GM19239 (cell line): Measurements from ENCODE around the gene C1QL1.

Experiments
- DNase-seq: peaks from one replicate; pipeline ENCODE4 v3.0.0; 2011; ENCODE audit warnings: low spot score; ENCODE audit not compliant: insufficient read length
- FAIRE-seq: peaks from 2 replicates; lab custom pipeline; 2011; peaks lifted over from hg19 to GRCh38; lab: Jason Lieb, UNC

C1QL1 gene

GRCh38 chr17:44968225-44969143, at the start of gene C1QL1:
Gene C1QL1, minus strand, starts transcription at chr17:44968303. Its CDS starts 255 bp downstream, at chr17:44968048.
- DNase-seq (peak; percentile 100), FAIRE-seq (peak; percentile 64)

DNA sequence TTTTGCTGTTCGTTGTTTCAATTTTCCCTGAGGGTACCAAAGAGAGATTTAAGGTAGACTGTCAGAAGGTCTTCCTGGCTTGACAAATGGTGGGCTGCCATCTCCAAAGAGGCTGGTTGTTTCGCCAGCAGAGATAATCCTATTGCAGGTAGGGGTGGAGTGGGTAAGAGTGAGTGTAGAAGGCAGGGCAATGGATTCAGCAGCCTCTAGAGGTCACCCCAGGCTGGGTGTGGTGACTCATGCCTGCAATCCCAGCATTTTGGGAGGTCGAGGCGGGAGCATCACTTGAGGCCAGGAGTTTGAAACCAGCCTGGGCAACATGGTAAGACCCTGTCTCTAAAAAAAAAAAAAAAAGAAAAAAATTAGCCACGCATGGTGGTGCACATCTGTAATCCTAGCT, 48.7 kb upstream of the C1QL1 start:
- DNase-seq (no peak), FAIRE-seq (no peak)

GRCh38 chr17:45016237-45016636, 48.1 kb upstream of the C1QL1 start:
- DNase-seq (no peak), FAIRE-seq (no peak)

DNA sequence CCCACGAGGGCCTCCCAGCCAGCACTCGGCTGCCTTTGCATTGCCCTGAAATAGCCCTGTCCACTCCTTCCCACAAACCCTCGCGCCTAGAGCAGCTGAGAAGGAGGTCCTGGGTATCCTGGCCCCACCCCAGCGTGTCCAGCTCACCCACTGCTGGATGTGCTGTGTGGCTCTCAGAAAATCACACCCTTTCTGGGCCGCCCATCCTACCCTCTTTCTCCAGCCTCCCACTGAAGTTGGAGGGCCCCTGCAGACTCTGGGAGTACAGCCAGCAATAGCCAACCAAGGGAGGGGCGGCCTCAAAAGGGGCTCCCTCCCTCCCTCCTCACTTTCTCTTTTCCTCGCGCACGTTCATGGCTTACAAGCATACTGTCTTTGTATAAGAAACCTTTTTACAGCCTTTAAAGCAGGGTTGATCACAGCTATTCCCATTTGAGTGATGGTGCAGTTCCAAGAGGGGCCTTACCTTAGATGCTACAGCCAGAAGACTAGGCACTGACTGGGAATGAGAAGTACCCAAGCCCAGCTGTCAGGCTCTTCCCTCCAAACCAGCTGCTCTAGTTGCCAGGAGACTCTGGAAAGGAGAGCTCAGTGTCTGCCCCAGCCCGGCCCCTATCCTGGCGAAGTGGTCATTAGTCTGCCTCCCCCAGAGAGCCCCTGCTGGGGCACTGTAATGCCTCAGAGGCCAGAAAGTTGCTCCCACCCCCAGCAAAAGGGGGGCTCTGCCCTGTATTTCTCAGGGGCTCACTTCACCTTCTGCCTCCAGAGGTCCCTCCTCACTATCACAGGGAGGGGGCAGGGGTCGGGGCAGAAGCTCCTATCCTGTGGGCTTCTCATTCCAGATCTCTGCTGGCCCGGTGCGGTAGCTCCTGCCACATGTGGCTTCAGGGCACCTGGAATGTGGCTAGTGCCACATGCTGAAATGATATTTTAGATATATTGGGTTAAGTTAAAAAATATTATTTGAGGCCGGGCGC, 45.2 kb upstream of the C1QL1 start:
- FAIRE-seq = no peak

DNA sequence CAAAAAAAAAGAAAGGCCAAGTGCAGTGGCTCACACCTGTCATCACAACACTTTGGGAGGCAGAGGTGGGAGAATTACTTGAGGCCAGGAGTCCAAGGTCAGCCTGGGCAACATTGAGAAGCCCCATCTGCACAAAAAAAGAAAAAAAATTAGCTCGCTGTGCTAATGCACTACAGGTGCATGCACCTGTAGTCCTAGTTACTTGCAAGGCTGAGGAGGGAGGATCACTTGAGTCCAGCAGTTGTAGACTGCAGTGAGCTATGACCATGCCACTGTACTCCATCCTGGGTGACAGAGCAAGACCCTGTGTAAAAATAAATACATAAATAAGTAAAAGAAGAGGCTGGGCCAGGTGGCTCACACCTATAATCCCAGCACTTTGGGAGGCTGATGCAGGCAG, 43.7 kb upstream of the C1QL1 start:
- FAIRE-seq (no peak), DNase-seq (no peak)

More for the DNA sequence above, 45.2 kb upstream of the C1QL1 start:
- DNase-seq = no peak

- FAIRE-seq (no peak), DNase-seq (no peak)
Observed at GRCh38 chr17:45009676-45010467, 41.8 kb upstream of the C1QL1 start.

DNA sequence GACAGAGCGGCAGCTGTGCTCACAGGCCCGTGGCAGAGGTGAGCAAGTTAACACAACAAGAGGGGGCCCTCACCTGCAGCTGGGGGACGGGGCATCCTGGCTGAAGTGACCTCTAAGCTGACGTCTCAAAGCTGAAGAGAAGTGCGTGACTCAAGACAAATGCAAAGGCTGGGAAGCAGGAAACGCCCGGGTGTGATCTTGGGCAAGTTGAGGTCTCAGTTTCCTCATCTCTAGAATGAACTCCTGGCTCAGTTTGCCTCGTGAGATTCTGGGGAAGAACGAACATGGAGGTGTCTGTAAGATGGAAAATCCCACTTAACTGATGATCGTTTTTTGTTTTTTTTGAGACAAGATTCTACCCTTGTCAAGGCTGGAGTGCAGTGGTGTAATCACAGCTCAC, 40.1 kb upstream of the C1QL1 start:
- DNase-seq = no peak
- no peak for FAIRE-seq

- FAIRE-seq (no peak), DNase-seq (no peak)
Observed at GRCh38 chr17:45006927-45007461, 38.9 kb upstream of the C1QL1 start.

- no peak for FAIRE-seq
Observed at GRCh38 chr17:45005700-45006099, 37.6 kb upstream of the C1QL1 start.

GRCh38 chr17:45004388-45004787, 36.3 kb upstream of the C1QL1 start:
- DNase-seq (no peak), FAIRE-seq (no peak)

More at GRCh38 chr17:45005700-45006099, 37.6 kb upstream of the C1QL1 start:
- no peak for DNase-seq

DNA sequence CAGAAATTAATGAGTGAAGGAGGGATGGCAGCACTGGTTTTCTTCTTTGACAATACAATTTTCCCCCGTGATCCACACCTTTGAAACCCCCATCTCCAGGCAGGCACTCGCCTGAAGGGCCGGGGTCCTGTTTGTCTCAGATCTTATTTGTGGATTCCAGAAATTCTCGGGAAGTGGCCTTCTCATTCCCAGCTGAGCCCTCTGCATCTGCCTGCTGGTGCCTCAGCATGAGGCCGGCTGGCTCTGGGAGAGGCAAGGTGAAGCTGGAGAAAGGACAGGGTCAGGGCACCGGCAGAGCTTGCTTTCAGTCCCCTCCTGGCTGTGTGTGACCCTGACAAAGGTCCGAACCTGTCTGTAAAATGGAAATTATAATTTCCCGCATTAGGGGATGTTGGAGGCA, 35.8 kb upstream of the C1QL1 start:
- no peak for FAIRE-seq
- DNase-seq = no peak

GRCh38 chr17:45001310-45001709, 33.2 kb upstream of the C1QL1 start:
- FAIRE-seq (no peak), DNase-seq (no peak)

DNA sequence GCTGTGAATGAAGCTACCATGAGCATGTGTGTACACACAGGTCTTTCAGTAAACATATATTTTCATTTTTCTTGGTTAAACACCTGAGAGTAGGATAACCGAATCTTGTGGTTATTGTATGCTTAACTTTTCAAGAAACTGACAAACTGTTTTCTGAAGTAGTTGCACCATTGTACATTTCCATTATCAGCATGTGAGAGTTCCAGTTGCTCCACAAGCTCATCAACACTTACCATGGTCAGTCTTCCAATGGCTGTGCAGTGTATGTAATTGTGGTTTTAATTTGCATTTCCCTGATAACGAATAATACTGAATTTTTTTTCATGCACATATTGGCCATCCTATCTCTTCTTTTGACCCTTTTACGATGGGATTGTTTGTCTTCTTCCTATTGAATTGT, 31.3 kb upstream of the C1QL1 start:
- no peak for FAIRE-seq
- DNase-seq = no peak

GRCh38 chr17:44998646-44999045, 30.5 kb upstream of the C1QL1 start:
- no peak for FAIRE-seq
- DNase-seq = no peak

DNA sequence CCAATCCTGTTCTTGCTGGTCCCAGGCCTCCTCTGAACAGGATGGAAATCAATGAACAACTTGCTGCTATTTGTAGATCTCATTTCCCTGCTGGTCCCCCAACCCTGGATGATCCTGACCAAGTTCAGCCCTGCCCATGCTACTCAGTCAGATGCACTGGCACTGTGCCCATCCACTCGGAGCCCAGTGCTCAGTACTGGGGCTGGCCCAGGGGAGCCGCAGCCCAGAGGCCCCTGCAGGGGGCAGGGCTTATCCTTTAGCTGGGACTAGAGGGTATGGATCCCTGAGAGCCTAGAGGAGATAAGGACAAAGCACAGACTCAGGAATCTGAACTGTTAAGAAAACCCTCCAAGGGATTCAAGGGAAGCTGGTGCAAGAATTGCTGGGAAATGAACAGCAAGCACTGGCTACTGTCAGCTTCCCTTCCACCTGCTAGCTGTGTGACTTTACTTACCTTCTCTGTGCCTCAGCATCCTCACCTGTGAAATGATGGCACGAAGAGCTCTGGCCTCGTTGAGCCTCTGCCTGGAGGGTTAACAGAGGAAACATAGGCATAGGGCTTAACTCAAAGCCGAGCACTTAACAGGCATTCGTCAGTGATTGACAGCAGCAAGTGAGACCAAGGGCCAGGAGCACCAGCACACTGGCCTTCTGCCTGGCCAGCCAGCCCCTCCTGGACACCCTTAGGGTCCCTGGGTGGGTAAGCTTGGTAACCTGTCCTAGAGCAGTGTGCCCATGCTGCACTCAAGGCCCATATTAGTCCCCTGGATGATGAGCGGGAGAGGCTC, 29.8 kb upstream of the C1QL1 start:
- no peak for FAIRE-seq

GRCh38 chr17:44996304-44996703, 28.2 kb upstream of the C1QL1 start:
- FAIRE-seq (no peak), DNase-seq (no peak)

More for the DNA sequence above, 29.8 kb upstream of the C1QL1 start:
- DNase-seq = no peak

- DNase-seq (no peak), FAIRE-seq (no peak)
Observed at GRCh38 chr17:44995436-44996001, 27.4 kb upstream of the C1QL1 start.

GRCh38 chr17:44992242-44992939, 24.3 kb upstream of the C1QL1 start:
- FAIRE-seq = no peak

More at GRCh38 chr17:44992242-44992939, 24.3 kb upstream of the C1QL1 start:
- no peak for DNase-seq
